Measurements from ENCODE around the gene DLG3. TPM values are rescaled to one million over a fixed set of nuclear protein-coding genes. Genes with fewer than 3 reads are reported as not detected.

DLG3 gene
- total and polyA plus RNA-seq, 10 of the 15 experiments (the other 5 are each of a cell fraction or from before 2014, with no cell fraction given), result 1.3 to 32.2 (median 3.9) TPM

- ATAC-seq (peak; percentile 68), DNase-seq (ENCODE audit: low read depth, low spot score) (no peak), FAIRE-seq (no peak)
- Histone ChIP-seq H2AFZ (ENCODE audit: control insufficient read depth, low read depth, low read length) (no peak overlapping the region), H3K79me2 (ENCODE audit: control insufficient read depth, insufficient read depth, low read length) (no peaks in the 10 kb centered on the region), H3K4me3 (no peak overlapping the region), H3K27me3 (replicated peaks in 1 of 2; ENCODE audit: control insufficient read depth in 2 of 2, insufficient read depth in 2 of 2, low read length in 1 of 2) (no peaks in the 10 kb centered on the region), H4K20me1 (ENCODE audit: control insufficient read depth, insufficient read depth) (no peaks in the 10 kb centered on the region), H3K4me2 (ENCODE audit: control insufficient read depth, insufficient read depth) (no peak overlapping the region), H3K27ac (ENCODE audit: control insufficient read depth, insufficient read depth) (no peak overlapping the region), H3K36me3 (ENCODE audit: control insufficient read depth in 2 of 2, insufficient read depth in 2 of 2, low read length in 1 of 2) (no peaks in the 10 kb centered on the region), H3K9me3 (replicated peaks; ENCODE audit: control insufficient read depth, insufficient read depth, low read length) (no peaks in the 10 kb centered on the region), H3K9ac (ENCODE audit: control insufficient read depth, insufficient read depth, low read length) (no peak overlapping the region), H3K4me1 (ENCODE audit: control insufficient read depth, insufficient read depth, low read length) (0 out of 2 replicates have a peak, but pooled peaks cover 3% of the 10 kb centered on the region)
- ChIA-PET POLR2A (no interaction called here), CTCF (interaction anchor here (1.1 kb wide), 1 partner anchor 21 kb away, joined by 3 read pairs; no protein-coding TSS in a partner anchor), SMC1A (ENCODE audit: uncharacterized antibody, unreplicated experiment) (interaction anchor here (0.6 kb wide), 1 partner anchor 1694 kb away, joined by 3 read pairs; no protein-coding TSS in a partner anchor), RAD21 (ENCODE audit: unreplicated experiment) (no interaction called here)
- no TSS peak for BruUV-seq (replicated peaks)
- intact Hi-C loops (cut with micrococcal nuclease; ENCODE audit: unreplicated experiment) (loop anchor here (10.0 kb wide), 1 partner anchor 64 kb away; the partner anchor contains the start of gene DLG3), in situ Hi-C loops (cut with MboI) (no loop called here)
- 21% methylated on average over 6 of the region's 6 CpGs for WGBS (ENCODE audit: insufficient coverage, insufficient replicate concordance, low lambda C conversion rate, missing lambda C conversion rate)
- TF ChIP-seq HSF1 (IDR thresholded peaks at IDR 0.05; ENCODE audit: low read depth, low read length) (no peak), SP1 (IDR thresholded peaks at IDR 0.05; ENCODE audit: low read depth, low read length) (no peak), BMI1 (IDR thresholded peaks at IDR 0.05; ENCODE audit: borderline replicate concordance) (no peak), ETV6 (conservative IDR thresholded peaks at IDR 0.05 in 1 of 2, IDR thresholded peaks at IDR 0.05 in 1 of 2; ENCODE audit: borderline replicate concordance in 1 of 2, low read depth in 1 of 2) (peak in 1 of 2 experiments; percentile 68; a peak in 1 of 4 replicates), SUZ12 (IDR thresholded peaks at IDR 0.05; ENCODE audit: unreplicated experiment) (no peak), JUNB (IDR thresholded peaks at IDR 0.05) (peak; percentile 77), GATAD2B (conservative IDR thresholded peaks at IDR 0.05; ENCODE audit: low read depth) (no peak), RUNX3 (IDR thresholded peaks at IDR 0.05; ENCODE audit: low read length) (no peak), STAT3 (IDR thresholded peaks at IDR 0.05; ENCODE audit: low read depth, low read length) (no peak), EED (IDR thresholded peaks at IDR 0.05; ENCODE audit: low read depth) (0 out of 2 replicates have a peak, but pooled peaks have one; percentile 19), FOXK2 (IDR thresholded peaks at IDR 0.05) (no peak), BHLHE40 (IDR thresholded peaks at IDR 0.05; ENCODE audit: borderline replicate concordance in 1 of 2, low read depth in 2 of 2, low read length in 1 of 2) (no peak)
Measured at GRCh38 chrX:70508296-70508911, 63.8 kb downstream of the DLG3 start.
